IMR-90 (cell line): Measurements from ENCODE around the gene GRM8. TPM values are rescaled to one million over a fixed set of nuclear protein-coding genes. Genes with fewer than 3 reads are reported as not detected.

Experiments used
- ATAC-seq: fragments of 200-7000 bp; cut with Tn5 transposase; 2 replicates; pipeline ENCODE4 v1.9.1; 2020; ENCODE audit warnings: low read depth, mild to moderate bottlenecking, moderate library complexity
- BruUV-seq: library from RNA; stranded (reverse); fragments of 400-500 nt; replicated peaks from 2 replicates; lab custom pipeline; 2021; lab: Mats Ljungman, UMichigan
- CTCF ChIA-PET: fragments of 300-600 bp; formaldehyde crosslinking; extraction: SDS; loops from one replicate; lab custom pipeline; 2021; ENCODE audit warnings: antibody characterized with exemption; lab: Yijun Ruan, JAX
- POLR2A ChIA-PET: fragments of 300-600 bp; sonication (Branson Sonifier 250); formaldehyde crosslinking; loops from one replicate; lab custom pipeline; 2022; ENCODE audit warnings: antibody characterized with exemption; ENCODE audit not compliant: unreplicated experiment; lab: Charles Lee
- DNase-seq: peaks from one replicate; pipeline ENCODE4 v3.0.0; 2013
- H2AFZ ChIP-seq: replicated peaks from 2 replicates; pipeline ENCODE3; 2013; ENCODE audit warnings: low read length, mild to moderate bottlenecking; ENCODE audit not compliant: poor library complexity
- H2AK5ac ChIP-seq: 2 replicates; pipeline ENCODE4 v1.6.1; 2013; ENCODE audit warnings: low read depth, low read length, inconsistent platforms
- H2AK9ac ChIP-seq: replicated peaks from 2 replicates; pipeline ENCODE3; 2013; ENCODE audit warnings: mild to moderate bottlenecking, low read depth, low read length, moderate library complexity; ENCODE audit not compliant: poor library complexity
- H2BK120ac ChIP-seq: 2 replicates; pipeline ENCODE4 v1.6.1; 2013; ENCODE audit warnings: low read depth, low read length, inconsistent platforms
- H2BK15ac ChIP-seq: 3 replicates; pipeline ENCODE4 v1.6.1; 2013; ENCODE audit warnings: low read depth, low read length, inconsistent platforms
- H2BK20ac ChIP-seq: 2 replicates; pipeline ENCODE4 v1.6.1; 2013; ENCODE audit warnings: low read depth, mild to moderate bottlenecking, inconsistent platforms, low read length, moderate library complexity
- H2BK5ac ChIP-seq: 2 replicates; pipeline ENCODE4 v1.6.1; 2013; ENCODE audit warnings: mild to moderate bottlenecking, low read depth, low read length, inconsistent platforms; ENCODE audit not compliant: poor library complexity, severe bottlenecking
- H3K14ac ChIP-seq: replicated peaks from 2 replicates; pipeline ENCODE4 v1.6.1; 2013; ENCODE audit warnings: low read depth, low read length, inconsistent platforms
- H3K18ac ChIP-seq: 2 replicates; pipeline ENCODE4 v1.6.1; 2013; ENCODE audit warnings: low read depth, low read length, control low read depth
- H3K23ac ChIP-seq: 2 replicates; pipeline ENCODE4 v1.6.1; 2013; ENCODE audit warnings: low read depth, low read length, inconsistent platforms
- H3K27ac ChIP-seq: 2 replicates; pipeline ENCODE4 v1.5.1; 2013; ENCODE audit warnings: mild to moderate bottlenecking, control low read depth, low read length; ENCODE audit not compliant: insufficient read depth
- H3K27me3 ChIP-seq: 2 replicates; pipeline ENCODE4 v1.6.1; 2013; ENCODE audit warnings: low read length; ENCODE audit not compliant: control insufficient read depth, insufficient read depth
- H3K36me3 ChIP-seq: 2 replicates; pipeline ENCODE4 v1.6.1; 2013; ENCODE audit warnings: low read length, mixed read lengths; ENCODE audit not compliant: control insufficient read depth, insufficient read depth
- H3K4ac ChIP-seq: 2 replicates; pipeline ENCODE4 v1.6.1; 2013; ENCODE audit warnings: low read depth, low read length, inconsistent platforms
- H3K4me1 ChIP-seq: 2 replicates; pipeline ENCODE4 v1.6.1; 2013; ENCODE audit warnings: low read length, mixed read lengths; ENCODE audit not compliant: control insufficient read depth, insufficient read depth
- H3K4me2 ChIP-seq: 2 replicates; pipeline ENCODE4 v1.6.1; 2013; ENCODE audit warnings: low read depth, mild to moderate bottlenecking, control low read depth, low read length, moderate library complexity
- H3K4me3 ChIP-seq: 2 replicates; pipeline ENCODE4 v1.5.1; 2013; ENCODE audit warnings: low read depth, mild to moderate bottlenecking, control low read depth, low read length, moderate library complexity; ENCODE audit not compliant: insufficient read depth
- H3K56ac ChIP-seq: 2 replicates; pipeline ENCODE4 v1.6.1; 2013; ENCODE audit warnings: low read length, inconsistent platforms; ENCODE audit not compliant: insufficient read depth; ENCODE audit errors: extremely low read depth
- H3K79me1 ChIP-seq, 2 experiments: 2 replicates each; pipeline ENCODE4 v1.6.1; 2013; ENCODE audit warnings: low read length in 2 of 2, inconsistent platforms in 1 of 2, low read depth in 1 of 2
- H3K9ac ChIP-seq: 2 replicates; pipeline ENCODE4 v1.6.1; 2013; ENCODE audit warnings: low read depth, low read length, control low read depth
- H3K9me1 ChIP-seq: 2 replicates; pipeline ENCODE4 v1.6.1; 2013; ENCODE audit warnings: low read length, inconsistent platforms; ENCODE audit not compliant: insufficient read depth
- H3K9me3 ChIP-seq: 2 replicates; pipeline ENCODE4 v1.6.1; 2013; ENCODE audit warnings: low read length; ENCODE audit not compliant: control insufficient read depth, insufficient read depth
- H4K20me1 ChIP-seq: 2 replicates; pipeline ENCODE4 v1.6.1; 2013; ENCODE audit warnings: low read length, inconsistent platforms; ENCODE audit not compliant: insufficient read depth
- H4K5ac ChIP-seq: 2 replicates; pipeline ENCODE4 v1.6.1; 2013; ENCODE audit warnings: mild to moderate bottlenecking, low read depth, low read length, control low read depth
- H4K8ac ChIP-seq, 2 experiments: 2 replicates each; pipeline ENCODE4 v1.6.1; 2013; ENCODE audit warnings: low read depth in 2 of 2, low read length in 2 of 2, control low read depth in 1 of 2, inconsistent platforms in 1 of 2
- H4K91ac ChIP-seq: 2 replicates; pipeline ENCODE4 v1.6.1; 2013; ENCODE audit warnings: low read depth, low read length, inconsistent platforms; ENCODE audit not compliant: insufficient read depth
- CHD1 ChIP-seq: IDR thresholded peaks from 2 replicates; pipeline ENCODE4 v1.6.1; 2012; ENCODE audit warnings: low read depth, low read length, improper control_type of control experiment
- MAFK ChIP-seq: IDR thresholded peaks from 2 replicates; pipeline ENCODE4 v1.6.1; 2012; ENCODE audit warnings: low read depth, low read length, improper control_type of control experiment
- POLR2A ChIP-seq: IDR thresholded peaks from 2 replicates; pipeline ENCODE4 v1.6.1; 2012; ENCODE audit warnings: mild to moderate bottlenecking, low read depth, low read length
- RAD21 ChIP-seq: IDR thresholded peaks from 2 replicates; pipeline ENCODE4 v1.6.1; 2012; ENCODE audit warnings: low read length, improper control_type of control experiment
- RCOR1 ChIP-seq: IDR thresholded peaks from 2 replicates; pipeline ENCODE4 v1.6.1; 2012; ENCODE audit warnings: mild to moderate bottlenecking, low read length, improper control_type of control experiment; ENCODE audit not compliant: insufficient replicate concordance
- RFX5 ChIP-seq: IDR thresholded peaks from 2 replicates; pipeline ENCODE4 v1.8.0; 2012; ENCODE audit warnings: low read depth, mild to moderate bottlenecking, low read length, moderate library complexity
- WGBS, 2 experiments: methylation state at CpG; one replicate each; pipeline versions ENCODE4 v1.1.5 to v1.1.7; 2013; ENCODE audit warnings: missing lambda C conversion rate in 2 of 2; ENCODE audit not compliant: insufficient read length in 1 of 2; ENCODE audit errors: extremely low coverage in 2 of 2; 5-methylcytosine and 5-hydroxymethylcytosine counted together
- dilution Hi-C: fragments of 300-500 bp; cut with HindIII; formaldehyde crosslinking; loops from one replicate; pipeline ENCODE4 v1.14.3; 2018; ENCODE audit warnings: low sequenced_read_pairs; ENCODE audit not compliant: unreplicated experiment
- in situ Hi-C: fragments of 300-500 bp; cut with MboI; formaldehyde crosslinking; loops from 3 replicates; pipeline ENCODE4 v1.14.3; 2019; ENCODE audit warnings: low sequenced_read_pairs, inconsistent platforms, mixed read lengths
- intact Hi-C: fragments of 100-400 bp; cut with micrococcal nuclease; formaldehyde crosslinking; loops from 2 replicates; pipeline ENCODE4 v1.10.0; 2022
- polyA plus RNA-seq, 3 experiments: library from polyadenylated mRNA; depleted of rRNA; stranded (reverse); fragments of >200 nt; gene quantifications; 2 replicates each; pipeline ENCODE4 v1.2.3, GENCODE V29; 2012; ENCODE audit warnings: low replicate concordance in 1 of 3
- total RNA-seq: library from RNA; depleted of rRNA; stranded (reverse); fragments of >200 nt; gene quantifications from 2 replicates; pipeline ENCODE4 v1.2.3, GENCODE V29; 2012
- TF ChIP-seq, protein P1 (sequence below): conservative IDR thresholded peaks from 2 replicates; pipeline ENCODE4 v1.5.1; 2012; ENCODE audit warnings: mild to moderate bottlenecking, low read depth, low read length, improper control_type of control experiment

The GRM8 gene
- total and polyA plus RNA-seq, 2 of the 4 experiments (the other 2 are of a cell fraction) = not detected

DNA sequence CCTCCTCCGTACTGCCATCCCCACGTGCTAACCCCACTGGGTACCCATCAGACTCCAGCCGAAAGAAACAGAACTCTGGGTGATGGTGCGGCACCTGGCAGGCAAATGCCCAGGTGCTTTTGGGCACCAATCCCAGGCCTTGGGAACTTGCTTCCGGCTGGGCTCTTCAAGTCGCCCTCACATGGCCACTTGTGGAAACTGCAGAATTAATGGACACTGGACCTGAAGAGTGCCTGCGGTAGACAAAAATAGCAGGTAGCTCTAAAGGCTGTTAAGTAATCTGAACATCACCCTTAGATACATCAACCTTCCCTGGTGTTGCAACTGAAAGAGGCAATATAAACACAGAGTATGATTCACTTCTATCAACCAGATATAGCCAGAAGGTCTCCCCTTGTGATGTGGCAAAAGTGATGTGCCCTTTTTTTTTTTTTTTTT lies 644.4 kb downstream of the GRM8 start:
- H4K20me1 ChIP-seq = no peaks in the 10 kb centered on the region
- no CpG with 5 or more reads among the region's 7 CpGs for WGBS, 2 experiments
- no peaks in the 10 kb centered on the region for H3K4me1 ChIP-seq
- no peak overlapping the region for H2BK5ac ChIP-seq
- TF ChIP-seq POLR2A (no peak), RAD21 (no peak), MAFK (no peak), CHD1 (no peak), RFX5 (no peak), RCOR1 (no peak)
- TF ChIP-seq, protein P1, sequence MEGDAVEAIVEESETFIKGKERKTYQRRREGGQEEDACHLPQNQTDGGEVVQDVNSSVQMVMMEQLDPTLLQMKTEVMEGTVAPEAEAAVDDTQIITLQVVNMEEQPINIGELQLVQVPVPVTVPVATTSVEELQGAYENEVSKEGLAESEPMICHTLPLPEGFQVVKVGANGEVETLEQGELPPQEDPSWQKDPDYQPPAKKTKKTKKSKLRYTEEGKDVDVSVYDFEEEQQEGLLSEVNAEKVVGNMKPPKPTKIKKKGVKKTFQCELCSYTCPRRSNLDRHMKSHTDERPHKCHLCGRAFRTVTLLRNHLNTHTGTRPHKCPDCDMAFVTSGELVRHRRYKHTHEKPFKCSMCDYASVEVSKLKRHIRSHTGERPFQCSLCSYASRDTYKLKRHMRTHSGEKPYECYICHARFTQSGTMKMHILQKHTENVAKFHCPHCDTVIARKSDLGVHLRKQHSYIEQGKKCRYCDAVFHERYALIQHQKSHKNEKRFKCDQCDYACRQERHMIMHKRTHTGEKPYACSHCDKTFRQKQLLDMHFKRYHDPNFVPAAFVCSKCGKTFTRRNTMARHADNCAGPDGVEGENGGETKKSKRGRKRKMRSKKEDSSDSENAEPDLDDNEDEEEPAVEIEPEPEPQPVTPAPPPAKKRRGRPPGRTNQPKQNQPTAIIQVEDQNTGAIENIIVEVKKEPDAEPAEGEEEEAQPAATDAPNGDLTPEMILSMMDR = no peak
- no peak overlapping the region for H4K8ac ChIP-seq
- POLR2A ChIA-PET = no interaction called here
- no TSS peak for BruUV-seq
- H3K4ac ChIP-seq = no peak overlapping the region
- DNase-seq (no peak), ATAC-seq (no peak)
- H2AFZ ChIP-seq = no peak overlapping the region
- H3K9me1 ChIP-seq = no peaks in the 10 kb centered on the region
- H2AK9ac ChIP-seq = no peak overlapping the region
- H3K9ac ChIP-seq = no peak overlapping the region
- H3K9me3 ChIP-seq = 0 out of 2 replicates have a peak, but pooled peaks cover 2% of the 10 kb centered on the region
- dilution Hi-C loops = no loop called here
- no peak overlapping the region for H3K14ac ChIP-seq
- H3K27ac ChIP-seq = no peak overlapping the region
- no peak overlapping the region for H3K4me3 ChIP-seq
- H3K4me2 ChIP-seq = no peak overlapping the region
- no peak overlapping the region for H3K56ac ChIP-seq
- no peak overlapping the region for H2BK120ac ChIP-seq
- H3K27me3 ChIP-seq = no peaks in the 10 kb centered on the region
- no peak overlapping the region for H2AK5ac ChIP-seq
- intact Hi-C loops = no loop called here
- H4K91ac ChIP-seq = no peak overlapping the region
- H3K79me1 ChIP-seq = no peaks in the 10 kb centered on the region
- no peak overlapping the region for H2BK15ac ChIP-seq
- in situ Hi-C loops = no loop called here
- no peak overlapping the region for H3K23ac ChIP-seq
- CTCF ChIA-PET = no interaction called here
- no peak overlapping the region for H4K5ac ChIP-seq
- no peaks in the 10 kb centered on the region for H3K36me3 ChIP-seq
- H2BK20ac ChIP-seq = no peak overlapping the region
- H3K18ac ChIP-seq = no peak overlapping the region
